Thoracic aorta (tissue), 2 donors: Measurements from ENCODE around the gene KLRC3. TPM values are rescaled to one million over a fixed set of nuclear protein-coding genes. Genes with fewer than 3 reads are reported as not detected.
"Not testable (repeated sequence)": the region's sequence is repeated elsewhere in the genome, so short reads cannot be mapped to it uniquely, and the experiment has no call there.

ENCODE experiments used
- ATAC-seq: fragments of 150-250 bp; one replicate; pipeline ENCODE4 v1.8.0; 2017; ENCODE audit warnings: low read depth; ENCODE audit not compliant: insufficient number of reproducible peaks, low FRiP score
- DNase-seq: peaks from one replicate; pipeline ENCODE4 v3.0.0-alpha.2; 2020; ENCODE audit warnings: low spot score
- H3K27ac ChIP-seq, 2 donors: fragments of 200-600 bp; sonication (generic); 1 replicate in 1 of 2; 2 replicates in 1 of 2; pipeline ENCODE4 v1.5.1; 2016; ENCODE audit warnings: mild to moderate bottlenecking in 2 of 2, moderate library complexity in 2 of 2
- H3K27me3 ChIP-seq: fragments of 200-600 bp; sonication (generic); replicated peaks from 2 replicates; pipeline ENCODE4 v1.6.0; 2016; ENCODE audit warnings: mild to moderate bottlenecking; ENCODE audit not compliant: insufficient read depth
- H3K36me3 ChIP-seq: fragments of 200-600 bp; sonication (generic); one replicate; pipeline ENCODE4 v1.5.1; 2016
- H3K4me1 ChIP-seq, 2 donors: fragments of 200-600 bp; sonication (generic); 1 replicate in 1 of 2; 2 replicates in 1 of 2; pipeline versions ENCODE4 v1.5.1 to v1.6.0; 2016; ENCODE audit warnings: low read depth in 2 of 2, mild to moderate bottlenecking in 1 of 2; ENCODE audit not compliant: control insufficient read depth in 1 of 2
- H3K4me3 ChIP-seq: fragments of 200-600 bp; sonication (generic); 2 replicates; pipeline ENCODE4 v1.5.1; 2016; ENCODE audit warnings: mild to moderate bottlenecking
- H3K9me3 ChIP-seq: fragments of 200-600 bp; sonication (generic); 2 replicates; pipeline ENCODE4 v1.5.1; 2016
- CTCF ChIP-seq: fragments of 200-600 bp; sonication (generic); IDR thresholded peaks from one replicate; pipeline ENCODE4 v1.5.1; 2019; ENCODE audit warnings: antibody characterized with exemption
- total RNA-seq, 2 donors: library from RNA; depleted of rRNA; stranded (reverse); fragments of >200 nt; gene quantifications; one replicate each; pipeline versions ENCODE4 v1.1.0 to v1.2.3, GENCODE V29; 2016

KLRC3 gene
- total RNA-seq, 2 donors from 2014 or later, result 0.68 TPM; not detected in 1

GRCh38 chr12:10454531-10454930, 34.1 kb upstream of the KLRC3 start:
- peaks cover 14% of the 10 kb centered on the region for H3K9me3 ChIP-seq
- no peaks in the 10 kb centered on the region for H3K27me3 ChIP-seq
- no peaks in the 10 kb centered on the region for H3K4me1 ChIP-seq
- H3K27ac ChIP-seq, result no peak overlapping the region
- no peaks in the 10 kb centered on the region for H3K36me3 ChIP-seq
- no peak overlapping the region for H3K4me3 ChIP-seq
- ATAC-seq (no peak), DNase-seq (no peak)
- TF ChIP-seq CTCF, result no peak

- TF ChIP-seq CTCF, result no peak
- H3K27me3 ChIP-seq, result no peaks in the 10 kb centered on the region
- H3K4me1 ChIP-seq, result no peaks in the 10 kb centered on the region
- H3K27ac ChIP-seq, result no peak within 1 kb of the TSS
- ATAC-seq, result no peak
- H3K4me3 ChIP-seq, result no peak within 1 kb of the TSS
- no peaks in the 10 kb centered on the region for H3K36me3 ChIP-seq
- no peak for DNase-seq
- peaks cover 14% of the 10 kb centered on the region for H3K9me3 ChIP-seq
Measured at GRCh38 chr12:10453156-10453555, 32.8 kb upstream of the KLRC3 start, which contains the start of gene KLRC1. Gene KLRC1, minus strand, starts transcription at chr12:10453377. Its CDS starts 2,221 bp downstream, at chr12:10451156.

GRCh38 chr12:10448236-10448635, 27.8 kb upstream of the KLRC3 start:
- H3K4me3 ChIP-seq, result no peak overlapping the region
- no peaks in the 10 kb centered on the region for H3K27me3 ChIP-seq
- TF ChIP-seq CTCF, result no peak
- DNase-seq, result no peak
- H3K36me3 ChIP-seq, result no peaks in the 10 kb centered on the region
- no peak overlapping the region for H3K27ac ChIP-seq
- H3K9me3 ChIP-seq, result no peaks in the 10 kb centered on the region
- ATAC-seq, result no peak
- no peaks in the 10 kb centered on the region for H3K4me1 ChIP-seq

- H3K4me3 ChIP-seq, DNase-seq, H3K36me3 ChIP-seq, H3K27ac ChIP-seq, H3K9me3 ChIP-seq, H3K4me1 ChIP-seq, H3K27me3 ChIP-seq, ATAC-seq: not testable (repeated sequence)
Measured at GRCh38 chr12:10446052-10446451, 25.7 kb upstream of the KLRC3 start.

GRCh38 chr12:10441144-10441543, 20.7 kb upstream of the KLRC3 start:
- H3K4me3 ChIP-seq, DNase-seq, H3K27me3 ChIP-seq, ATAC-seq, H3K36me3 ChIP-seq, H3K9me3 ChIP-seq, H3K4me1 ChIP-seq, H3K27ac ChIP-seq: not testable (repeated sequence)

GRCh38 chr12:10439608-10440274, 19.3 kb upstream of the KLRC3 start:
- not testable (repeated sequence) for H3K27ac ChIP-seq, ATAC-seq, DNase-seq, H3K27me3 ChIP-seq, H3K9me3 ChIP-seq, H3K36me3 ChIP-seq, H3K4me1 ChIP-seq, H3K4me3 ChIP-seq

- H3K27ac ChIP-seq, H3K36me3 ChIP-seq, H3K9me3 ChIP-seq, H3K4me1 ChIP-seq, H3K4me3 ChIP-seq, DNase-seq, ATAC-seq, H3K27me3 ChIP-seq: not testable (repeated sequence)
Measured at GRCh38 chr12:10437601-10438000, 17.2 kb upstream of the KLRC3 start.

- not testable (repeated sequence) for DNase-seq, H3K4me1 ChIP-seq, H3K36me3 ChIP-seq, H3K27ac ChIP-seq, H3K9me3 ChIP-seq, ATAC-seq, H3K4me3 ChIP-seq, H3K27me3 ChIP-seq
Measured at GRCh38 chr12:10435816-10436215, 15.4 kb upstream of the KLRC3 start, which contains the start of gene KLRC2. Gene KLRC2, minus strand, starts transcription at chr12:10436010. Its CDS starts 24 bp downstream, at chr12:10435986.

- not testable (repeated sequence) for ATAC-seq, DNase-seq, H3K27me3 ChIP-seq, H3K4me3 ChIP-seq, H3K27ac ChIP-seq, H3K36me3 ChIP-seq, H3K9me3 ChIP-seq, H3K4me1 ChIP-seq
Measured at GRCh38 chr12:10430623-10431022, 10.2 kb upstream of the KLRC3 start.

GRCh38 chr12:10425938-10426337, 5.5 kb upstream of the KLRC3 start:
- not testable (repeated sequence) for H3K4me3 ChIP-seq, H3K36me3 ChIP-seq, H3K9me3 ChIP-seq, H3K27ac ChIP-seq, H3K27me3 ChIP-seq, H3K4me1 ChIP-seq, DNase-seq, ATAC-seq
